PC-9 (cell line): ENCODE measurements around the gene RUNX3.

Experiments
- CTCF ChIP-seq: fragments of 200-600 bp; sonication (generic); conservative IDR thresholded peaks from 2 replicates; pipeline ENCODE4 v1.6.1; 2017; ENCODE audit warnings: mixed run types, antibody characterized with exemption, mild to moderate bottlenecking, moderate library complexity
- EZH2 ChIP-seq: fragments of 200-600 bp; sonication (generic); IDR thresholded peaks from 2 replicates; pipeline ENCODE4 v1.8.0; 2017; ENCODE audit warnings: antibody characterized with exemption, low read depth

GRCh38 chr1:24903955-24904730 lies 25.9 kb downstream of the RUNX3 start:
- TF ChIP-seq CTCF, result no peak
- TF ChIP-seq EZH2, result no peak
